ES-I3 (cell line): Measurements from ENCODE around the gene ZNF23.
A peak's percentile ranks its signal among the peaks of the same experiment; 100 is the strongest.
"Not testable (repeated sequence)": the region's sequence is repeated elsewhere in the genome, so short reads cannot be mapped to it uniquely, and the experiment has no call there.

Experiments
- H3K36me3 ChIP-seq: 2 replicates; pipeline ENCODE4 v1.6.1; 2013; ENCODE audit warnings: mild to moderate bottlenecking, low read length, control low read depth, moderate library complexity; ENCODE audit not compliant: insufficient read depth
- H3K4me1 ChIP-seq: 2 replicates; pipeline ENCODE4 v1.6.1; 2013; ENCODE audit warnings: mild to moderate bottlenecking, control low read depth, low read length; ENCODE audit not compliant: insufficient read depth
- H3K9ac ChIP-seq: 2 replicates; pipeline ENCODE4 v1.6.1; 2013; ENCODE audit warnings: low read depth, mild to moderate bottlenecking, low read length, moderate library complexity
- H3K9me3 ChIP-seq: 2 replicates; pipeline ENCODE4 v1.6.1; 2013; ENCODE audit warnings: mild to moderate bottlenecking, low read length, moderate library complexity; ENCODE audit not compliant: control insufficient read depth, insufficient read depth

ZNF23 gene

DNA sequence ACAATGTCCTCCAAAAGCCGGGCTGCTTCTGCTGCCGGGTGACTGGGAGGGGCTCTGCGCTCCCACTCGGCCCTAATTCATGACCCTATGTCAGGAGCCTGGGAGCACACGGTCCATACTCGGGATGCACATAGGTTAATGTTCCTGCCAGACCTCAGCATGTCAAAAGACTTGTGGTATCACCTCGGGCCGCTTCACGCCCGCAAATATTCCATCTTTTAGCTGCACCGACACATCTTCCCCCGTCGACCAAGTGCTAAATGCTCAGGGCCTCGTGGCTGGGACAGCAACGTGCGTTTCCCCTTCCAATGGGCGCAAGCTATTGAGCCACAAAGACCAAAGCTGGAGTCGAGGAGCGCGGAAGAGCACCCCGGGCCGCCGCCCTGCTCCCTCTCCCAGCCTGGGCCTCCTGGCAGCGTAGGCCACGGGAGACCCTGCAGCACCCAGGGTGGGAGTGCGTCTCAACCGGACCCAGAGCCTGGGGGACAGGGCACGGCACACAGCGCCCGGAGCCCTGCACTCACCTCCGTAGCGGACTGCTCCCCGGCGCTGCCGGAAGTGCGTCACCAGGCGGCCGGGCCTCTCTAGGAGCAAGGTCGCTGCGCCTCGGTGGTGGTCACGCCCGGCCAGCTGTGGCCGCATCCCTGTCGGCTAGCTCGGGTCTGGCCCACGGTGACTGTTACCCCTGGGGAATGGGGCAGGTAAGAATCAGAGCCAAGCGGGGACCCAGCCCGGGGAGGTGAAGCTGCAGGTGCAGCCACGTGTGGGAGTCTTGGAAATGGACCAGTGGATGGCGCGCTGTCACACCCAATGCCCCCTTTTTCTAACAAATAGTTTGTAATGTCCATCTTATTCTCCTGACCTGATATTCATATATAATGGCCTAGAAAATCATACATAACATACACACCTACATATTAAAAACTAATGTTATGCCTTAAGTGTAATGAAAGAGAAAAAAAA, at the start of gene ZNF23:
Gene ZNF23, minus strand, starts transcription at position 562 of the 963 bp plus-strand sequence. CDS start 5,451 bp downstream, outside the sequence.
- Histone ChIP-seq H3K9me3 (no peaks in the 10 kb centered on the region), H3K4me1 (no peaks in the 10 kb centered on the region), H3K9ac (peak within 1 kb of the TSS; percentile 88), H3K36me3 (no peaks in the 10 kb centered on the region)

DNA sequence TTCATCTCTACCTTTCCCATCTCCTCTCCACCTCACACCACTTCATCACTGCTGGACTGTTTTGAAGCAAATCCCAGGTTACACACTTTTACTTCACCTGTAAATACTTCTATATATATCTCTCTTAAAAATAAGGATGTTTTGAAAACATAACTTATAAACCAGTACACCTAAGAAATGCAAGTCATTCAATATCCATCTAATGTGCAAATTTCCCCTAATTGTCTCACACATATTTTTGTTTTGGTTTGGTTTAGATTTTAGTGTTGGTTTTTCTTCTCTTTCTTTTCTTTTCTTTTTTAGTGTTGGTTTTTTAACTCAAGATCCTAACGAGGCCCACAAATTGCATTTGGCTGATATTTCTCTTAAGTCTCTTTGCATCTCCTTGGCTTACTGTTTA, 45.0 kb upstream of the ZNF23 start:
- Histone ChIP-seq H3K9me3 (peaks cover 3% of the 10 kb centered on the region), H3K36me3 (no peaks in the 10 kb centered on the region), H3K9ac (no peak overlapping the region), H3K4me1 (no peaks in the 10 kb centered on the region)

DNA sequence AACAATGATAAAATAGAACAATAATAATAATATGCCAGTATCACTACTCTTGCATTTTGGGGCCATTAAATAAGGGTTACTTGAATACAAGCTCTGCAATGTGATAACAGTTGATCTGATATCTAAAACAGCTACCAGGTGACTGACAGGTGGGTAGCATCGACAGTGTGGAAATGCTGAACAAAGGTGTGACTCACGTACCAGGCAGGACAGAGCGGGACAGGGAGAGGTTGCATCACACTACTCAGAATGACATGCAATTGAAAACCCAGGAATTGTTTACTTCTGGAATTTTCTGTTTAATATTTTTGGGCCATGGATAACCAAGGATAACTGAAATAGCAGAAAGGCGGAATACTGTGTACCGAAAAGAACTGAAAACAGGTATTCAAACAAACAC, 42.9 kb upstream of the ZNF23 start:
- Histone ChIP-seq H3K36me3 (no peaks in the 10 kb centered on the region), H3K9me3 (no peaks in the 10 kb centered on the region), H3K9ac (no peak overlapping the region), H3K4me1 (no peaks in the 10 kb centered on the region)

DNA sequence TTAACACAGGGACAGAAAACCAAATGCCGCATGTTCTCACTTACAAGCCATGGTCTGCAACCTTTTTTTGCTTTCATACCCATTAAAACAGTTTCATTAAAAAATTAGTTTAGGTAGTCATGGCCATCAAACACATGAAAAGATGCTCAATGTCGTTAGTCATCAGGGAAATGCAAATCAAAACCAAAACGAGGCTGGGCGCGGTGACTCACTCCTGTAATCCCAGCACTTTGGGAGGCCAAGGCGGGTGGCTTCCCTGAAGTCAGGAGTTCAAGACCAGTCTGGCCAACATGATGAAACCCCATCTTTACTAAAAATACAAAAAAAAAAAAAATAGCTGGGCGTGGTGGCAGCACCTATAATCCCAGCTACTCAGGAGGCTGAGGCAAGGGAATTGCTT, 42.0 kb upstream of the ZNF23 start:
- H3K9me3 ChIP-seq: not testable (repeated sequence)

DNA sequence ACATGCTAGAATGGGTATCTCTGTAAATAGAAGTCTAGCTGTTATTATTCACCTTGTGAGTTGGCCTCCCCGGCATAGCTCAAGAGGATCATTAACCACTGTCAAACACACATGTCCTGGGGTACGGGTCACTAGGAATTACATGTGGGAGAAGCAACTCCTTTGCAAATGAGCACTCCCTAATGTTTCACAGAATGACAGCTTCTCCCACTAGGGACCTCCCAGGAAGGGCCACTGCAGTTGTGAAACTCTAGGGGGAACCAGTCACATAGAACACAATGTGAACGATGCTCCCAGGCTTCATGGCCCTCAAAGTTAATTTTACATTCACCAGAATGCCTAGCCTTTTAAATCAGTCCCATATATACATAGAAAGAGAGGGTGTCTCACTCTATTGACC, 39.5 kb upstream of the ZNF23 start:
- Histone ChIP-seq H3K36me3 (no peaks in the 10 kb centered on the region), H3K9me3 (no peaks in the 10 kb centered on the region), H3K4me1 (no peaks in the 10 kb centered on the region), H3K9ac (no peak overlapping the region)

More for the DNA sequence above, 42.0 kb upstream of the ZNF23 start:
- H3K9ac ChIP-seq, H3K36me3 ChIP-seq, H3K4me1 ChIP-seq: not testable (repeated sequence)

DNA sequence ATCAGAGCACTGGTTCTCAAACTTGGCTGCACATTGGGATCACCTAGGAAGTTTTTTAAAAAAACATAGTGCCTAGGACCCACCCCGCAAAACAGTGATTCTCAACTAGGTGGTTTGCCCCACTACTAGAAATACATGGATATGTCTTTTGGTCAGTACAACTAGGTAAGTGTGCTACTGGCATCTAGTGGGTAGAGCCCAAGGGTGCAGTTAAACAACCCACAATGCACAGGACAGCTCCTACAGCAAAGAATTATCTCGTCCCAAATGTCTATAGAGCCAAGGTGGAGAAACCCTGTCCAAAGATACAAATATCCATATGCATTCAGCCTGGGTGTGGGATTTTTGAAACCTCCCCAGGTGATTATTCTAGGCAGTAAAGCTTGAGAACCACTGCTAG, 38.9 kb upstream of the ZNF23 start:
- no peak overlapping the region for H3K9ac ChIP-seq
- no peaks in the 10 kb centered on the region for H3K4me1 ChIP-seq
- no peaks in the 10 kb centered on the region for H3K9me3 ChIP-seq

DNA sequence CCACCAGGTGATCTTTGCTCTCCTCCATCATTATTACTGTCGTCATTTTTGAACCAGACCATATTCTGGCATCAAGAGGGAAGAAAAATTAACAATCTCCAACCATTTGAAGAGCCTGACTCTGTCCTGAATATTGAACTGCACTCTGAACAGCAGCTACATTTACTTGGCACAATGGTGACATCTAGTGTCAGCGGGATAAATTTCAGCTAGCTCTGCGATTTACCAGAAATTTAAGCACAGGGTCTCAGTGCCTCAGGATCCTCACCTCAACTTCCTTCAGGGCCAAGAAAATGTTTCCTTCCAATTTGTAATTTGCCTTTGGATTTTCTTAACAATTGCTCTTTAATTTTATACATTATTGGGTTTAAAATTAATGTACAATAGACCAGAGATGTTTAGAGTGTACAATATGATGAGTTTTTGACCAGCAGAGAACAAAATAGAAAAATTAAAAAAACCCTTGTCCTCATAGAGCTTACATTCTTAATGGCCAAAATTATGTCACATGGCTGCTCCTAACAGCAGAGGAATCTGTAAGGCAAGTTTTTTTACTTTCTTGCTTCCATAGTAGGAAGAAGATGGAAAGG, 37.8 kb upstream of the ZNF23 start:
- H3K9ac ChIP-seq: no peak overlapping the region
- no peaks in the 10 kb centered on the region for H3K9me3 ChIP-seq
- no peaks in the 10 kb centered on the region for H3K36me3 ChIP-seq
- H3K4me1 ChIP-seq: no peaks in the 10 kb centered on the region

More for the DNA sequence above, 38.9 kb upstream of the ZNF23 start:
- no peaks in the 10 kb centered on the region for H3K36me3 ChIP-seq

DNA sequence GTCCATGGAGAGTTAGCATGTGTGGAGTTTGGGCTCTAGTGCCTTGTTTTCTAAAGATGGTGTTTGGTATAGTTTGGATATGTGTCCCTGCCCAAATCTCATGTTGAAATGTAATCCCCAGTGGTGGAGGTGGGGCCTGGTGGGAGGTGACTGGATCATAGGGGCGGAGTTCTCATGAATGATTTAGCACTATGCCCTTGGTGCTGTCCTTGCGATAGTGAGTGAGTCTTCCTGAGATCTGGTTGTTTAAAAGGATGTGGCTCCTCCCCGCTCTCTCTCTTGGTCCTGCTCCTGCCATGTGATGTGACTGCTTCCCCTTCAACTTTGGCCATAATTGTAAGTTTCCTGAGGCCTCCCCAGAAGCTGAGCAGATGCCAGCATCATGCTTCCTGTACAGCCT, 36.0 kb upstream of the ZNF23 start:
- Histone ChIP-seq H3K4me1 (no peaks in the 10 kb centered on the region), H3K36me3 (no peaks in the 10 kb centered on the region), H3K9ac (no peak overlapping the region), H3K9me3 (no peaks in the 10 kb centered on the region)

DNA sequence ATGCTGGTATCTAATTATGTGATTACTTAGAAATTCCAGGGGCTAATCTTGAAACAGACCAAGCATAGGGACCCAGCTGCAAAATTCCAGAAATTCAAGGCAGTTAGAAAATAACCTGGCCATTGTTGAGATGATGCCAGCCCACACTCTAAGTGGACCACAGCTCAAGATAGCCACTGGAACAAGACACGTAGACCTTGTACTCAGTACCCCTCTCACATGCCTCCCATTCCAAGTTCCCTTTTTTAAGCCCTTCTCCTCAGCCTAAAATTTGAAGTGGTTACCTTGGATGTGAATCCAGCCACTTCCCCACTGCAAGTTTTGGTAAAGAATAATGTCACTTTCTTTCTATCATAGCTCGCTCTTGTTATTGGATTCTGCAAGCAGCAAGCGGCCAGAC, 31.2 kb upstream of the ZNF23 start:
- Histone ChIP-seq H3K36me3 (no peaks in the 10 kb centered on the region), H3K9me3 (no peaks in the 10 kb centered on the region), H3K4me1 (no peaks in the 10 kb centered on the region), H3K9ac (no peak overlapping the region)

DNA sequence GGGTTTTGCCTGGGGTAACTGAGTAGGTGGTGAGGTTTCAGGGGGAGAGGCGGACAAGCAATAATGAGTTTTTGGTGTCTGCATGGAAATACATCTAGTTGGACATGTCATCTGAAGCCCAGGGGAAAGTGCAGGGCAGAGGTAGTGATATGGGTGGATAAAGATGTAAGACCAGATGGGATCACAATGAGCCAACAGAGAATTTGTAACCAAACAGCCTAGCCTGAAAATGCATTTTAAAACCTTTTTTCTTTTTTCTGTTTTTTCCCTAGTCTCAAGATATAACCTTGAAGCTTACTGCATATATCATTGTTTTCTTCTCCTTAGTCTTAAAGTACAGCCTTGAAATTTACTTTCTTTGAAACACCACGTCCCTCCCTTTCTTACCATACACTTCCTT, 30.7 kb upstream of the ZNF23 start:
- H3K9me3 ChIP-seq: no peaks in the 10 kb centered on the region
- H3K4me1 ChIP-seq: no peaks in the 10 kb centered on the region
- H3K9ac ChIP-seq: no peak overlapping the region
- H3K36me3 ChIP-seq: no peaks in the 10 kb centered on the region

DNA sequence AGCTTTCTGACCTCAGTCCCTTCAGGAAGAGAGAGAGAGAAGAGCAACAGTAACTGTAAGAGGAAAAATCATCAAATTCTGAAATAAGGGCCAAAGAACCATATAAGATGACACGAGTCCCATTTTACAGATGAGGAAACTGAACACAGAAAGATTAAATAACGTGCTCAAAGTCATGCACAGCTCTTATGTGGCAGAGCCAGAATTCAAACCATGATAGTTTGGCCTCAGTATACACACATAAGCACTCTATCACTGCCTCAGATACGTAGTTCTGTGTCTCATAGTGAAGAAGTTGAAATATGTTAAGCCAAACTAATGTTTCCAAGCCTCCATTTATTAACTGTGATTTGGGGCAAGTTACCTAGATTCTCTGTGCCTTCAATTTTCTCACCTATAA, 29.0 kb upstream of the ZNF23 start:
- Histone ChIP-seq H3K36me3 (no peaks in the 10 kb centered on the region), H3K9ac (no peak overlapping the region), H3K4me1 (no peaks in the 10 kb centered on the region), H3K9me3 (no peaks in the 10 kb centered on the region)

DNA sequence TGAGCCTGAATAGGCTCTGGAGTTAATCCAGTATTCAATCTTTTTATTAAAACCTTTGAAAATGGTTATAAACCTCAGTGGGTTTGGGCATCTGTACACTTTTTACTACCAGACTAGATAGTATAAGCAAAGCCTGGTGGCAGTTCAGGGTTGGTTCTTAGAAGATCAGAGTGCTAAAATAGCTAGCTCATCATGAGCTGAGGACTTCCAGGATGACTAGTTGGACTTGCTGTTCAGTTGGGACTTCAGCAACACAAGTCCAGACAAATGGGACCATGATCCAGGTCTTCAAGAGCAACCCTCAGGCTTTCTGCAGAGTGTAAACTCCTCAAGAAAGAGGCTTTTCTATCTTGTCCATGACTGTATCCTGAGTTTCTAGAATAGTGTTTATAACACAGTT, 28.3 kb upstream of the ZNF23 start:
- Histone ChIP-seq H3K36me3 (no peaks in the 10 kb centered on the region), H3K9me3 (no peaks in the 10 kb centered on the region), H3K9ac (no peak overlapping the region), H3K4me1 (no peaks in the 10 kb centered on the region)

DNA sequence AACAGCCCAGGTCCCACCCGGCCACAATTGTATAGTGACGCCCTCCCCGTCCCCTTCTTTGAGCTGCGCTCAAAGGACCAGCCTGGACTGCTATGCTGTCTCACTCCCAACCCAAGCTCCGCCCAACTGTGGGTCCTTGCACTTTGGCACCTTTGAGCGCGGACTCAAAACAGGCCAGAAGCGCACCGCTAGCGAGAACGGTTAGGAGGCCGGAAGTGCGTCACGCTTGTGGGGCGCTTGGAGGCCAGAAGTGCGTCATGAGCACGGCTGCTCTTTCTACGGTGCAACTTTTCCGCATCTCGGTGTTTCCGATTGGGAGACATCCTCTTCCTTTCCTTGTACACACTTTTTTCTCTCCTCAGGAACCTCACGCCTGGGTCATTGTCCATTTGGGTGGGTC, 27.1 kb upstream of the ZNF23 start, which contains the start of gene ZNF19:
Gene ZNF19, minus strand, starts transcription at position 203 of the 400 bp plus-strand sequence. CDS start 7,210 bp downstream, outside the sequence.
- no peaks in the 10 kb centered on the region for H3K9me3 ChIP-seq
- no peak within 1 kb of the TSS for H3K9ac ChIP-seq
- H3K4me1 ChIP-seq: no peaks in the 10 kb centered on the region
- H3K36me3 ChIP-seq: no peaks in the 10 kb centered on the region

DNA sequence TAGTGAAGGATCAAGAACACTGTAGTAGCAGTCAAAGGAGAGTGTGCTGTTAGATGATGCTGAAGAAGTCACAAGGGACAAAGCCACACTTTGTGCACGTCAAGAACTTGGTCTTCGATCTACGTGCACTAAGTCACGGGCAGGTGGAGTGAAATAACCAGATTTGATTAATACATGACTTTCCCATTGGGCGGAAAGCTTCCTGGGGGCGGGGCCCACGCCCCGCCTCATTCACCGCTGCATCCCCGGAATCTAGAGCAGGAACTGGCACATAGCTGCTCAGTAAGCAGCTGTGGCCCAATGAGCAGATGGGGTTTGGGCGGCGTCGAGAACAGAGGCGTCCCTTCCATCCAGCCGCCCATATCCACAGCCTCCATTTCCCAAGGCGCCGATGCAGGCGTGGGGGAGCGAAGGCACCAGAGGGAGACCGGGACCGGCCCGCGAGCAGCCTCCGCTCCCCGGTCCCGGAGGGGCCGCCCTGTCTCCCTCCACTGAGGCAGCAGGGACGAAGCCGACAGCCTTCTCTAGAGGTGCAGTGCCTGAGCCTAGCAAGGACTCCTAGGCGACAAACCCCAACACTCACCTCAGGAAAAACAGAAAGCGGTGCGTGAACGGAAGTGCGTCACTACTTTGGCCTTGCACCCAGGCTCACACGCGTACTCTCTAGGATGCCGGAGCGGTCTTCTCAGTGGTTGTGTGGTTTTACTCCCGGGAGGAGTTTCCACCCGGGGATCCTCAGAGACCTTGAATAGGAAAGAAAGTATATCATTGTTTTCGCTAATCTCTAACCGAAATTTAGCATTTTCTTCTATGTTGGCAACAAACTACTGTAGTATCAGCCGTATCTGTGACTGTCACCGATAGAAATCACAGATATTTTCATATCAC, 22.2 kb upstream of the ZNF23 start:
- Histone ChIP-seq H3K4me1 (no peaks in the 10 kb centered on the region), H3K9me3 (no peaks in the 10 kb centered on the region), H3K9ac (peak overlapping the region; percentile 75), H3K36me3 (peaks cover 4% of the 10 kb centered on the region; the same call in 1 of the 2 replicates)
